Activated T-helper 9 cell treated with anti-CD3 and anti-CD28 coated beads, Interleukin-2, amount 50 U/mL, for 16 hours (primary cell): ENCODE data around the gene ACTL10.
A peak's percentile ranks its signal among the peaks of the same experiment; 100 is the strongest.

Experiments
- DNase-seq: peaks from one replicate; pipeline ENCODE4 v3.0.0-alpha.2; 2020; ENCODE audit warnings: low read depth

ACTL10 gene

GRCh38 chr20:33649201-33649681, 17.5 kb upstream of the ACTL10 start:
- DNase-seq, result no peak

GRCh38 chr20:33650111-33650752, 16.5 kb upstream of the ACTL10 start:
- DNase-seq, result no peak

GRCh38 chr20:33650753-33651561, 15.8 kb upstream of the ACTL10 start:
- no peak for DNase-seq

GRCh38 chr20:33651562-33652048, 15.1 kb upstream of the ACTL10 start:
- DNase-seq, result no peak

GRCh38 chr20:33653218-33653899, 13.4 kb upstream of the ACTL10 start:
- DNase-seq, result no peak

- no peak for DNase-seq
Observed at GRCh38 chr20:33653900-33654596, 12.7 kb upstream of the ACTL10 start.

GRCh38 chr20:33654680-33655161, 12.0 kb upstream of the ACTL10 start:
- no peak for DNase-seq

- DNase-seq, result no peak
Observed at GRCh38 chr20:33655164-33655563, 11.6 kb upstream of the ACTL10 start.

GRCh38 chr20:33656010-33656782, 10.5 kb upstream of the ACTL10 start:
- DNase-seq, result no peak

- DNase-seq, result no peak
Observed at GRCh38 chr20:33656783-33657703, 9.7 kb upstream of the ACTL10 start.

- no peak for DNase-seq
Observed at GRCh38 chr20:33657704-33658095, 9.0 kb upstream of the ACTL10 start.

GRCh38 chr20:33658510-33658909, 8.2 kb upstream of the ACTL10 start:
- DNase-seq, result no peak

GRCh38 chr20:33658929-33659328, 7.8 kb upstream of the ACTL10 start:
- no peak for DNase-seq

GRCh38 chr20:33659341-33660034, 7.3 kb upstream of the ACTL10 start:
- no peak for DNase-seq

- no peak for DNase-seq
Observed at GRCh38 chr20:33660035-33660684, 6.6 kb upstream of the ACTL10 start.

- no peak for DNase-seq
Observed at GRCh38 chr20:33660685-33661058, 6.1 kb upstream of the ACTL10 start.

GRCh38 chr20:33662172-33662571, 4.6 kb upstream of the ACTL10 start, which contains the start of gene C20orf144:
C20orf144 (plus strand) TSS chr20:33662327; CDS start chr20:33662346, 19 bp downstream.
- no peak for DNase-seq

GRCh38 chr20:33663161-33664084, 3.3 kb upstream of the ACTL10 start:
- peak; percentile 79 for DNase-seq
